CD4-positive, alpha-beta T cell treated with Interleukin-12 subunit alpha and Interleukin-12 subunit beta, for 1 hour (primary cell): ENCODE measurements around the gene BLVRA.
"Not testable (repeated sequence)": the region's sequence is repeated elsewhere in the genome, so short reads cannot be mapped to it uniquely, and the experiment has no call there.

Source experiments
- DNase-seq: peaks from one replicate; pipeline ENCODE4 v3.0.0-alpha.2; 2020

Gene BLVRA

GRCh38 chr7:43769791-43770465 lies 11.4 kb downstream of the BLVRA start:
- DNase-seq = no peak

GRCh38 chr7:43771128-43771527 lies 12.6 kb downstream of the BLVRA start:
- DNase-seq = no peak

GRCh38 chr7:43771573-43771972 lies 13.1 kb downstream of the BLVRA start:
- DNase-seq = no peak

- not testable (repeated sequence) for DNase-seq
These were observed 14.8 kb downstream of the BLVRA start for GRCh38 chr7:43773268-43773667.

- not testable (repeated sequence) for DNase-seq
These were observed 16.8 kb downstream of the BLVRA start for GRCh38 chr7:43775255-43775654.

GRCh38 chr7:43778293-43779044 lies 20.0 kb downstream of the BLVRA start:
- DNase-seq = not testable (repeated sequence)

GRCh38 chr7:43779045-43779812 lies 20.7 kb downstream of the BLVRA start:
- DNase-seq = no peak

- no peak for DNase-seq
These were observed 23.5 kb downstream of the BLVRA start for GRCh38 chr7:43781726-43782607.

- DNase-seq = no peak
These were observed 24.5 kb downstream of the BLVRA start for GRCh38 chr7:43782768-43783555.

GRCh38 chr7:43784030-43784584 lies 25.6 kb downstream of the BLVRA start:
- no peak for DNase-seq

GRCh38 chr7:43784585-43785087 lies 26.2 kb downstream of the BLVRA start:
- DNase-seq = not testable (repeated sequence)

GRCh38 chr7:43785420-43785819 lies 26.9 kb downstream of the BLVRA start:
- no peak for DNase-seq

- DNase-seq = no peak
These were observed 29.3 kb downstream of the BLVRA start for GRCh38 chr7:43787771-43788170.

GRCh38 chr7:43790006-43790405 lies 31.5 kb downstream of the BLVRA start:
- no peak for DNase-seq

- no peak for DNase-seq
These were observed 32.4 kb downstream of the BLVRA start for GRCh38 chr7:43790834-43791233.

GRCh38 chr7:43791665-43792064 lies 33.2 kb downstream of the BLVRA start:
- DNase-seq = no peak

- DNase-seq = no peak
These were observed 34.1 kb downstream of the BLVRA start for GRCh38 chr7:43792471-43793150.

GRCh38 chr7:43799605-43800004 lies 41.1 kb downstream of the BLVRA start:
- no peak for DNase-seq

- DNase-seq = no peak
These were observed 45.4 kb downstream of the BLVRA start for GRCh38 chr7:43803865-43804264.

- peak; percentile 34 for DNase-seq
These were observed 49.9 kb downstream of the BLVRA start for GRCh38 chr7:43808410-43808809.
